Effector memory CD4-positive, alpha-beta T cell (primary cell): ENCODE results near the gene TRPV3.
"Not testable (repeated sequence)": the region's sequence is repeated elsewhere in the genome, so short reads cannot be mapped to it uniquely, and the experiment has no call there.

Source experiments
- DNase-seq, 3 donors: peaks; one replicate each; pipeline ENCODE4 v3.0.0-alpha.2; 2020
- H3K27ac ChIP-seq: 2 replicates; pipeline ENCODE4 v1.7.0; 2013; ENCODE audit warnings: mild to moderate bottlenecking, low read length, moderate library complexity; ENCODE audit not compliant: insufficient read depth, poor library complexity, severe bottlenecking
- H3K27me3 ChIP-seq: replicated peaks from 2 replicates; pipeline ENCODE4 v1.7.0; 2013; ENCODE audit warnings: mild to moderate bottlenecking, low read length; ENCODE audit not compliant: insufficient read depth, control insufficient read depth, poor library complexity, severe bottlenecking
- H3K36me3 ChIP-seq: 2 replicates; pipeline ENCODE4 v1.7.0; 2013; ENCODE audit warnings: mild to moderate bottlenecking, low read length, moderate library complexity; ENCODE audit not compliant: control insufficient read depth, insufficient read depth
- H3K4me1 ChIP-seq: 2 replicates; pipeline ENCODE4 v1.7.0; 2013; ENCODE audit warnings: low read length, mild to moderate bottlenecking; ENCODE audit not compliant: control insufficient read depth, insufficient read depth, poor library complexity, severe bottlenecking
- H3K4me3 ChIP-seq: 2 replicates; pipeline ENCODE4 v1.7.0; 2013; ENCODE audit warnings: low read length, low read depth, mild to moderate bottlenecking; ENCODE audit not compliant: insufficient read depth, poor library complexity, severe bottlenecking
- H3K9me3 ChIP-seq: 2 replicates; pipeline ENCODE4 v1.7.0; 2013; ENCODE audit warnings: mild to moderate bottlenecking, low read length, moderate library complexity; ENCODE audit not compliant: control insufficient read depth

The TRPV3 gene

GRCh38 chr17:3479988-3480387 is 77.6 kb downstream of the TRPV3 start:
- no peaks in the 10 kb centered on the region for H3K9me3 ChIP-seq
- no peaks in the 10 kb centered on the region for H3K27me3 ChIP-seq
- H3K4me1 ChIP-seq = no peaks in the 10 kb centered on the region
- H3K27ac ChIP-seq = no peak overlapping the region
- no peaks in the 10 kb centered on the region for H3K36me3 ChIP-seq
- DNase-seq = no peak
- H3K4me3 ChIP-seq = no peak overlapping the region

GRCh38 chr17:3475812-3476610 is 81.6 kb downstream of the TRPV3 start, which contains the start of gene ASPA:
Gene ASPA, plus strand, starts transcription at chr17:3475997. Its CDS starts 163 bp downstream, at chr17:3476160.
- Histone ChIP-seq H3K27ac (no peak within 1 kb of the TSS), H3K9me3 (no peaks in the 10 kb centered on the region), H3K4me3 (no peak within 1 kb of the TSS), H3K36me3 (no peaks in the 10 kb centered on the region), H3K4me1 (no peaks in the 10 kb centered on the region), H3K27me3 (no peaks in the 10 kb centered on the region)
- no peak for DNase-seq

- Histone ChIP-seq H3K4me1 (no peaks in the 10 kb centered on the region), H3K9me3 (no peaks in the 10 kb centered on the region), H3K4me3 (no peak overlapping the region), H3K36me3 (no peaks in the 10 kb centered on the region), H3K27me3 (no peaks in the 10 kb centered on the region), H3K27ac (no peak overlapping the region)
- DNase-seq = no peak
These were observed 82.3 kb downstream of the TRPV3 start for GRCh38 chr17:3475251-3475685.

GRCh38 chr17:3474212-3474611 is 83.4 kb downstream of the TRPV3 start:
- H3K27ac ChIP-seq = no peak overlapping the region
- DNase-seq = no peak
- H3K9me3 ChIP-seq = no peaks in the 10 kb centered on the region
- H3K4me3 ChIP-seq = no peak overlapping the region
- no peaks in the 10 kb centered on the region for H3K4me1 ChIP-seq
- no peaks in the 10 kb centered on the region for H3K36me3 ChIP-seq
- H3K27me3 ChIP-seq = no peaks in the 10 kb centered on the region

GRCh38 chr17:3472137-3472536 is 85.5 kb downstream of the TRPV3 start:
- Histone ChIP-seq H3K4me1 (no peaks in the 10 kb centered on the region), H3K27me3 (no peaks in the 10 kb centered on the region), H3K36me3 (no peaks in the 10 kb centered on the region), H3K4me3 (no peak overlapping the region), H3K9me3 (no peaks in the 10 kb centered on the region), H3K27ac (no peak overlapping the region)
- DNase-seq = no peak

- no peaks in the 10 kb centered on the region for H3K36me3 ChIP-seq
- H3K4me3 ChIP-seq = no peak within 1 kb of the TSS
- no peaks in the 10 kb centered on the region for H3K4me1 ChIP-seq
- no peaks in the 10 kb centered on the region for H3K27me3 ChIP-seq
- H3K9me3 ChIP-seq = no peaks in the 10 kb centered on the region
- no peak within 1 kb of the TSS for H3K27ac ChIP-seq
- no peak for DNase-seq
These were observed 86.0 kb downstream of the TRPV3 start, which contains the start of gene SPATA22 for GRCh38 chr17:3471599-3471998. Gene SPATA22, minus strand, starts transcription at chr17:3471819. Its CDS starts 2,494 bp downstream, at chr17:3469325.

GRCh38 chr17:3469529-3469928 is 88.1 kb downstream of the TRPV3 start:
- no peak for DNase-seq

GRCh38 chr17:3466355-3466754 is 91.3 kb downstream of the TRPV3 start:
- not testable (repeated sequence) for H3K27ac ChIP-seq, H3K9me3 ChIP-seq, H3K27me3 ChIP-seq, DNase-seq, H3K4me3 ChIP-seq, H3K36me3 ChIP-seq, H3K4me1 ChIP-seq

More at GRCh38 chr17:3469529-3469928, 88.1 kb downstream of the TRPV3 start:
- no peak overlapping the region for H3K4me3 ChIP-seq
- H3K27ac ChIP-seq = no peak overlapping the region
- H3K4me1 ChIP-seq = no peaks in the 10 kb centered on the region
- no peaks in the 10 kb centered on the region for H3K27me3 ChIP-seq
- H3K36me3 ChIP-seq = no peaks in the 10 kb centered on the region
- no peaks in the 10 kb centered on the region for H3K9me3 ChIP-seq
